Mesenchymal stem cell (in vitro differentiated cells and primary cell): ENCODE results near the gene CUL5.

Experiments
- DNase-seq: peaks from one replicate; pipeline ENCODE4 v3.0.0-alpha.2; 2013
- H2AFZ ChIP-seq: one replicate; pipeline ENCODE4 v1.6.1; 2013; ENCODE audit warnings: low read depth, mild to moderate bottlenecking, control low read depth, inconsistent platforms, low read length, moderate library complexity
- H2AK5ac ChIP-seq: 2 replicates; pipeline ENCODE4 v1.6.1; 2013; ENCODE audit warnings: low read length, moderate library complexity, mild to moderate bottlenecking, inconsistent platforms; ENCODE audit not compliant: severe bottlenecking
- H2BK120ac ChIP-seq: one replicate; pipeline ENCODE4 v1.6.1; 2013; ENCODE audit warnings: low read depth, mild to moderate bottlenecking, inconsistent platforms, low read length, moderate library complexity
- H2BK12ac ChIP-seq, 2 experiments: one replicate each; pipeline ENCODE4 v1.6.1; 2013; ENCODE audit warnings: inconsistent platforms in 2 of 2, low read length in 2 of 2, mild to moderate bottlenecking in 2 of 2, moderate library complexity in 2 of 2, control low read depth in 1 of 2
- H2BK15ac ChIP-seq: one replicate; pipeline ENCODE4 v1.6.1; 2013; ENCODE audit warnings: mild to moderate bottlenecking, low read depth, inconsistent platforms; ENCODE audit not compliant: poor library complexity, severe bottlenecking
- H2BK5ac ChIP-seq: 2 replicates; pipeline ENCODE4 v1.6.1; 2013; ENCODE audit warnings: low read depth, mild to moderate bottlenecking, low read length, control low read depth, inconsistent platforms; ENCODE audit not compliant: poor library complexity, severe bottlenecking
- H3K14ac ChIP-seq, 2 experiments: one replicate each; pipeline ENCODE4 v1.6.1; 2013; ENCODE audit warnings: inconsistent platforms in 2 of 2, low read length in 2 of 2, control low read depth in 1 of 2, mild to moderate bottlenecking in 1 of 2, moderate library complexity in 1 of 2
- H3K18ac ChIP-seq, 2 experiments: one replicate each; pipeline ENCODE4 v1.6.1; 2013; ENCODE audit warnings: inconsistent platforms in 2 of 2, low read length in 2 of 2, control low read depth in 1 of 2, low read depth in 1 of 2, mild to moderate bottlenecking in 1 of 2
- H3K23ac ChIP-seq, 2 experiments: one replicate each; pipeline ENCODE4 v1.6.1; 2013; ENCODE audit warnings: inconsistent platforms in 2 of 2, low read length in 2 of 2, mild to moderate bottlenecking in 2 of 2, moderate library complexity in 2 of 2, control low read depth in 1 of 2
- H3K27ac ChIP-seq: 2 replicates; pipeline ENCODE4 v1.5.1; 2013; ENCODE audit warnings: mild to moderate bottlenecking, moderate library complexity, low read length, control low read depth, inconsistent platforms; ENCODE audit not compliant: poor library complexity, severe bottlenecking
- H3K27me3 ChIP-seq, 2 experiments: 2 replicates each; pipeline versions ENCODE4 v1.6.1 to v1.7.0; 2013; ENCODE audit warnings: low read length in 2 of 2, mild to moderate bottlenecking in 2 of 2, moderate library complexity in 2 of 2, control low read depth in 1 of 2, inconsistent platforms in 1 of 2; ENCODE audit not compliant: control insufficient read depth in 1 of 2, insufficient read depth in 1 of 2
- H3K36me3 ChIP-seq, 2 experiments: 2 replicates each; pipeline versions ENCODE4 v1.6.1 to v1.7.0; 2013; ENCODE audit warnings: low read length in 2 of 2, control low read depth in 1 of 2, inconsistent platforms in 1 of 2, low read depth in 1 of 2, mild to moderate bottlenecking in 1 of 2; ENCODE audit not compliant: insufficient read depth in 2 of 2, control insufficient read depth in 1 of 2
- H3K4ac ChIP-seq, 2 experiments: one replicate each; pipeline ENCODE4 v1.6.1; 2013; ENCODE audit warnings: inconsistent platforms in 2 of 2, low read length in 2 of 2, mild to moderate bottlenecking in 2 of 2, moderate library complexity in 2 of 2, control low read depth in 1 of 2, low read depth in 1 of 2
- H3K4me1 ChIP-seq: 2 replicates; pipeline ENCODE4 v1.6.1; 2013; ENCODE audit warnings: low read depth, low read length, control low read depth; ENCODE audit not compliant: control insufficient read depth, insufficient read depth
- H3K4me2 ChIP-seq: 2 replicates; pipeline ENCODE4 v1.6.1; 2013; ENCODE audit warnings: low read length, mild to moderate bottlenecking, inconsistent platforms; ENCODE audit not compliant: poor library complexity, severe bottlenecking
- H3K4me3 ChIP-seq, 2 experiments: 2 replicates each; pipeline versions ENCODE4 v1.5.1 to v1.7.0; 2013; ENCODE audit warnings: low read length in 2 of 2, mild to moderate bottlenecking in 2 of 2, control low read depth in 1 of 2, low read depth in 1 of 2; ENCODE audit not compliant: insufficient read depth in 1 of 2
- H3K79me1 ChIP-seq: replicated peaks from 2 replicates; pipeline ENCODE4 v1.6.1; 2013; ENCODE audit warnings: mild to moderate bottlenecking, control low read depth, low read length, inconsistent platforms; ENCODE audit not compliant: poor library complexity, severe bottlenecking
- H3K9ac ChIP-seq: 2 replicates; pipeline ENCODE4 v1.7.0; 2013; ENCODE audit warnings: mild to moderate bottlenecking, low read length, moderate library complexity
- H3K9me3 ChIP-seq: 2 replicates; pipeline ENCODE4 v1.7.0; 2013; ENCODE audit warnings: mild to moderate bottlenecking, low read length; ENCODE audit not compliant: control insufficient read depth
- H4K8ac ChIP-seq: one replicate; pipeline ENCODE4 v1.6.1; 2013; ENCODE audit warnings: inconsistent platforms, mild to moderate bottlenecking, low read length, moderate library complexity
- H4K91ac ChIP-seq: one replicate; pipeline ENCODE4 v1.6.1; 2013; ENCODE audit warnings: mild to moderate bottlenecking, low read length, inconsistent platforms
- WGBS: methylation state at CpG from one replicate; pipeline ENCODE4 v1.1.7; 2013; ENCODE audit warnings: mixed read lengths; 5-methylcytosine and 5-hydroxymethylcytosine counted together

The CUL5 gene

GRCh38 chr11:108012139-108012725 lies 3.5 kb downstream of the CUL5 start:
- H3K4me1 ChIP-seq: peaks cover 4% of the 10 kb centered on the region
- no peak overlapping the region for H4K91ac ChIP-seq
- no peak overlapping the region for H3K4me3 ChIP-seq
- no peak for DNase-seq
- H3K9ac ChIP-seq: no peak overlapping the region
- no peaks in the 10 kb centered on the region for H3K27me3 ChIP-seq
- no peak overlapping the region for H3K27ac ChIP-seq
- no peak overlapping the region for H2BK12ac ChIP-seq
- H4K8ac ChIP-seq: no peak overlapping the region
- H3K79me1 ChIP-seq: no peaks in the 10 kb centered on the region
- H3K9me3 ChIP-seq: no peaks in the 10 kb centered on the region
- H3K23ac ChIP-seq: no peak overlapping the region
- no peaks in the 10 kb centered on the region for H3K36me3 ChIP-seq
- no peak overlapping the region for H3K14ac ChIP-seq
- no peak overlapping the region for H3K4me2 ChIP-seq
- H3K18ac ChIP-seq: no peak overlapping the region
- no peak overlapping the region for H2AK5ac ChIP-seq
- H2BK120ac ChIP-seq: no peak overlapping the region
- H2BK15ac ChIP-seq: no peak overlapping the region
- no peak overlapping the region for H2AFZ ChIP-seq
- no peak overlapping the region for H3K4ac ChIP-seq
- 97% methylated on average over 2 of the region's 5 CpGs for WGBS
- no peak overlapping the region for H2BK5ac ChIP-seq

GRCh38 chr11:108016647-108017046 lies 7.9 kb downstream of the CUL5 start:
- no peak overlapping the region for H3K14ac ChIP-seq
- no peak overlapping the region for H3K4ac ChIP-seq
- no peak overlapping the region for H3K27ac ChIP-seq
- no peak overlapping the region for H2AFZ ChIP-seq
- H3K4me3 ChIP-seq: no peak overlapping the region
- H3K9me3 ChIP-seq: no peaks in the 10 kb centered on the region
- no peak overlapping the region for H2BK12ac ChIP-seq
- no peak overlapping the region for H3K9ac ChIP-seq
- no peaks in the 10 kb centered on the region for H3K36me3 ChIP-seq
- H3K4me2 ChIP-seq: no peak overlapping the region
- no peak overlapping the region for H4K91ac ChIP-seq
- no peak overlapping the region for H3K18ac ChIP-seq
- no peak overlapping the region for H4K8ac ChIP-seq
- H3K4me1 ChIP-seq: peaks cover 4% of the 10 kb centered on the region
- no peak for DNase-seq
- peaks cover under 1% of the 10 kb centered on the region for H3K79me1 ChIP-seq
- no peak overlapping the region for H2BK5ac ChIP-seq
- H2AK5ac ChIP-seq: no peak overlapping the region
- no peak overlapping the region for H2BK120ac ChIP-seq
- no peak overlapping the region for H3K23ac ChIP-seq
- H2BK15ac ChIP-seq: no peak overlapping the region
- no peaks in the 10 kb centered on the region for H3K27me3 ChIP-seq

- Histone ChIP-seq H2AK5ac (no peak overlapping the region), H3K9me3 (no peaks in the 10 kb centered on the region), H3K79me1 (peaks cover 2% of the 10 kb centered on the region), H3K18ac (no peak overlapping the region), H3K4me2 (no peak overlapping the region), H3K4ac (no peak overlapping the region), H4K91ac (no peak overlapping the region), H2BK15ac (no peak overlapping the region), H3K36me3 (no peaks in the 10 kb centered on the region), H2AFZ (no peak overlapping the region), H3K27me3 (no peaks in the 10 kb centered on the region), H3K9ac (no peak overlapping the region), H3K27ac (no peak overlapping the region), H2BK120ac (no peak overlapping the region), H3K14ac (no peak overlapping the region), H3K4me1 (peaks cover 2% of the 10 kb centered on the region), H3K23ac (no peak overlapping the region), H4K8ac (no peak overlapping the region), H3K4me3 (no peak overlapping the region), H2BK5ac (no peak overlapping the region), H2BK12ac (no peak overlapping the region)
- DNase-seq: no peak
- WGBS: no CpG with 5 or more reads among the region's 2 CpGs
Measured at GRCh38 chr11:108018708-108019107, 10.0 kb downstream of the CUL5 start.

- Histone ChIP-seq H2AFZ (no peak overlapping the region), H3K27me3 (no peaks in the 10 kb centered on the region), H4K91ac (no peak overlapping the region), H3K9me3 (no peaks in the 10 kb centered on the region), H3K18ac (no peak overlapping the region), H3K27ac (no peak overlapping the region), H2AK5ac (no peak overlapping the region), H2BK15ac (no peak overlapping the region), H3K79me1 (peaks cover 2% of the 10 kb centered on the region), H3K4me2 (no peak overlapping the region), H3K23ac (no peak overlapping the region), H2BK120ac (no peak overlapping the region), H3K4ac (no peak overlapping the region), H2BK12ac (no peak overlapping the region), H3K4me3 (no peak overlapping the region), H3K14ac (no peak overlapping the region), H2BK5ac (no peak overlapping the region), H4K8ac (no peak overlapping the region), H3K9ac (no peak overlapping the region), H3K36me3 (no peaks in the 10 kb centered on the region), H3K4me1 (peaks cover 2% of the 10 kb centered on the region)
- 84% methylated on average over 4 of the region's 4 CpGs for WGBS
- DNase-seq: peak; percentile 36
Measured at GRCh38 chr11:108019870-108020540, 11.3 kb downstream of the CUL5 start.
